Neural cell (in vitro differentiated cells): Measurements from ENCODE around the gene NFIX.

Source experiments
- RAD21 ChIP-seq: fragments of 450-650 bp; conservative IDR thresholded peaks from 2 replicates; pipeline ENCODE4 v1.6.1; 2014; ENCODE audit warnings: antibody characterized with exemption, mild to moderate bottlenecking, moderate library complexity
- TF ChIP-seq, protein P1 (sequence below): fragments of 450-650 bp; IDR thresholded peaks from 2 replicates; pipeline ENCODE4 v1.5.1; 2014; ENCODE audit warnings: antibody characterized with exemption, mild to moderate bottlenecking, moderate library complexity; ENCODE audit not compliant: poor library complexity, severe bottlenecking

DNA sequence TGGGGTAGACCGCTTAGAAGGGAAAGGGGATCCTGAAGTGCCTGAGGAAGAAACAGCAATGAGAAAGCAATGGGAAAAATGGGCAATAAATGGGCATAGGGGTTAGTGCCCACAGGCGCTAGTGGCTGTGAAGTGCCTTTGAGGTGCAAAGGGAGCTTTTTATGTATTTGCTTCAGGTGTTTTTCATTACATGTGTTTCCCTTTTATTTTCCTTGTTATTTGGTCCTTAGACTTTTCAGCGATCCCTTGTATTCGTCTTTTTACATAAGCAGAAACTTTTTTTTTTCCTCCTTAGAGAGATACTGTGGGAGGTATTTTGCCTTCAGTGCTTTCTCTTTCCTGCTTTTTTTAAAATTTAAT, 19.6 kb downstream of the NFIX start:
- TF ChIP-seq, protein P1, sequence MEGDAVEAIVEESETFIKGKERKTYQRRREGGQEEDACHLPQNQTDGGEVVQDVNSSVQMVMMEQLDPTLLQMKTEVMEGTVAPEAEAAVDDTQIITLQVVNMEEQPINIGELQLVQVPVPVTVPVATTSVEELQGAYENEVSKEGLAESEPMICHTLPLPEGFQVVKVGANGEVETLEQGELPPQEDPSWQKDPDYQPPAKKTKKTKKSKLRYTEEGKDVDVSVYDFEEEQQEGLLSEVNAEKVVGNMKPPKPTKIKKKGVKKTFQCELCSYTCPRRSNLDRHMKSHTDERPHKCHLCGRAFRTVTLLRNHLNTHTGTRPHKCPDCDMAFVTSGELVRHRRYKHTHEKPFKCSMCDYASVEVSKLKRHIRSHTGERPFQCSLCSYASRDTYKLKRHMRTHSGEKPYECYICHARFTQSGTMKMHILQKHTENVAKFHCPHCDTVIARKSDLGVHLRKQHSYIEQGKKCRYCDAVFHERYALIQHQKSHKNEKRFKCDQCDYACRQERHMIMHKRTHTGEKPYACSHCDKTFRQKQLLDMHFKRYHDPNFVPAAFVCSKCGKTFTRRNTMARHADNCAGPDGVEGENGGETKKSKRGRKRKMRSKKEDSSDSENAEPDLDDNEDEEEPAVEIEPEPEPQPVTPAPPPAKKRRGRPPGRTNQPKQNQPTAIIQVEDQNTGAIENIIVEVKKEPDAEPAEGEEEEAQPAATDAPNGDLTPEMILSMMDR = no peak
- no peak for TF ChIP-seq RAD21
